ENCODE measurements around the gene TMEM123. TPM values are rescaled to one million over a fixed set of nuclear protein-coding genes. Genes with fewer than 3 reads are reported as not detected.

Gene TMEM123
- total and polyA plus RNA-seq, 2 of the 4 experiments (the other 2 are of a cell fraction): 96.9 to 127 TPM

- H4K5ac ChIP-seq (ENCODE audit: low read depth, low read length): no peak overlapping the region
- no peak overlapping the region for H3K4me3 ChIP-seq (ENCODE audit: insufficient read depth, low read depth, low read length)
- H3K9ac ChIP-seq (ENCODE audit: low read depth, low read length): no peak overlapping the region
- TF ChIP-seq MAFK (IDR thresholded peaks at IDR 0.05; ENCODE audit: low read depth, low read length) (no peak), MXI1 (IDR thresholded peaks at IDR 0.05; ENCODE audit: borderline replicate concordance, low read depth, low read length) (no peak), ELK1 (IDR thresholded peaks at IDR 0.05; ENCODE audit: borderline replicate concordance, low read depth, low read length) (no peak), POLR2A (IDR thresholded peaks at IDR 0.05; ENCODE audit: low read depth, low read length) (no peak), FOS (IDR thresholded peaks at IDR 0.05; ENCODE audit: low read depth, low read length) (no peak), SMC3 (IDR thresholded peaks at IDR 0.05; ENCODE audit: low read depth, low read length) (no peak), RCOR1 (IDR thresholded peaks at IDR 0.05; ENCODE audit: insufficient replicate concordance, low read length) (no peak), MAZ (IDR thresholded peaks at IDR 0.05; ENCODE audit: borderline replicate concordance, low read depth, low read length) (no peak), CTCF (conservative IDR thresholded peaks at IDR 0.05; ENCODE audit: low read depth, low read length) (no peak), NFE2L2 (IDR thresholded peaks at IDR 0.05; ENCODE audit: low read depth, low read length) (no peak), BHLHE40 (IDR thresholded peaks at IDR 0.05; ENCODE audit: low read depth, low read length) (no peak), RFX5 (IDR thresholded peaks at IDR 0.05; ENCODE audit: low read depth, low read length) (no peak), CEBPB (IDR thresholded peaks at IDR 0.05; ENCODE audit: low read depth, low read length) (no peak), CHD1 (IDR thresholded peaks at IDR 0.05; ENCODE audit: low read depth, low read length) (no peak), USF2 (IDR thresholded peaks at IDR 0.05; ENCODE audit: low read depth, low read length) (no peak), RAD21 (IDR thresholded peaks at IDR 0.05; ENCODE audit: low read length) (no peak)
- ChIA-PET CTCF (interaction anchor here (0.7 kb wide), 1 partner anchor 104 kb away, joined by 3 read pairs; no protein-coding TSS in a partner anchor), POLR2A (ENCODE audit: unreplicated experiment) (no interaction called here)
- H2AK9ac ChIP-seq (replicated peaks; ENCODE audit: low read depth, low read length, poor library complexity): no peak overlapping the region
- no peak overlapping the region; a peak in 1 of 4 replicates for H4K8ac ChIP-seq (ENCODE audit: low read depth in 2 of 2, low read length in 2 of 2)
- H2BK20ac ChIP-seq (ENCODE audit: low read depth, low read length): peak overlapping the region; percentile 9; the same call in 1 of the 2 replicates
- no peak overlapping the region for H2BK120ac ChIP-seq (ENCODE audit: low read depth, low read length)
- no CpG with 5 or more reads among the region's 3 CpGs for WGBS, 2 experiments (ENCODE audit: extremely low coverage in 2 of 2, insufficient read length in 1 of 2)
- H3K14ac ChIP-seq (replicated peaks; ENCODE audit: low read depth, low read length): 0 out of 2 replicates have a peak overlapping the region, but pooled peaks have one; percentile 96
- dilution Hi-C loops (cut with HindIII; ENCODE audit: low sequenced_read_pairs, unreplicated experiment) (no loop called here), in situ Hi-C loops (cut with MboI; ENCODE audit: low sequenced_read_pairs) (no loop called here), intact Hi-C loops (cut with micrococcal nuclease) (loop anchor here (5.0 kb wide), 2 partner anchors 62 to 107 kb away; partner anchors contain the start of gene BIRC2)
- no peak overlapping the region for H2AFZ ChIP-seq (replicated peaks; ENCODE audit: low read length, poor library complexity)
- peak overlapping the region; percentile 89 for H3K23ac ChIP-seq (ENCODE audit: low read depth, low read length)
- peaks cover 11% of the 10 kb centered on the region for H3K4me1 ChIP-seq (ENCODE audit: control insufficient read depth, insufficient read depth, low read length)
- no peak overlapping the region for H2BK5ac ChIP-seq (ENCODE audit: low read depth, low read length, poor library complexity, severe bottlenecking)
- peaks cover 6% of the 10 kb centered on the region; the same call in 1 of the 2 replicates for H4K20me1 ChIP-seq (ENCODE audit: insufficient read depth, low read length)
- H3K36me3 ChIP-seq (ENCODE audit: control insufficient read depth, insufficient read depth, low read length): no peaks in the 10 kb centered on the region
- H2AK5ac ChIP-seq (ENCODE audit: low read depth, low read length): no peak overlapping the region
- H3K4me2 ChIP-seq (ENCODE audit: low read depth, low read length): no peak overlapping the region
- H3K79me1 ChIP-seq (ENCODE audit: low read depth in 1 of 2, low read length in 2 of 2): peaks cover 14 to 29% of the 10 kb centered on the region in 2 experiments; a peak in 3 of 4 replicates
- no peak overlapping the region for H3K18ac ChIP-seq (ENCODE audit: low read depth, low read length)
- H3K27me3 ChIP-seq (ENCODE audit: control insufficient read depth, insufficient read depth, low read length): no peaks in the 10 kb centered on the region
- no peak overlapping the region for H3K27ac ChIP-seq (ENCODE audit: insufficient read depth, low read length)
- H2BK15ac ChIP-seq (ENCODE audit: low read depth, low read length): no peak overlapping the region
- peaks cover 8% of the 10 kb centered on the region for H3K9me1 ChIP-seq (ENCODE audit: insufficient read depth, low read length)
- BruUV-seq (replicated peaks): no TSS peak
- H3K9me3 ChIP-seq (ENCODE audit: control insufficient read depth, insufficient read depth, low read length): no peaks in the 10 kb centered on the region
- ATAC-seq (ENCODE audit: low read depth): no peak
- H3K56ac ChIP-seq (ENCODE audit: extremely low read depth, insufficient read depth, low read length): no peak overlapping the region
- DNase-seq: no peak
- no peak overlapping the region for H4K91ac ChIP-seq (ENCODE audit: insufficient read depth, low read depth, low read length)
- H3K4ac ChIP-seq (ENCODE audit: low read depth, low read length): peak overlapping the region; percentile 95; the same call in 1 of the 2 replicates
Observed at GRCh38 chr11:102453921-102454320, 1.4 kb upstream of the TMEM123 start.
